HG03045 (cell line): ENCODE measurements around the gene MAPKAPK3.
A peak's percentile ranks its signal among the peaks of the same experiment; 100 is the strongest.

Experiments used
- ATAC-seq: cut with Tn5 transposase; IDR thresholded peaks from one replicate; pipeline ENCODE4 v1.9.1; 2021; ENCODE audit warnings: mild to moderate bottlenecking, moderate library complexity; ENCODE audit not compliant: unreplicated experiment

The MAPKAPK3 gene

GRCh38 chr3:50607271-50608091, 9.5 kb upstream of the MAPKAPK3 start:
- no peak for ATAC-seq

GRCh38 chr3:50608278-50608677, 8.7 kb upstream of the MAPKAPK3 start:
- no peak for ATAC-seq

- ATAC-seq = no peak
Measured at GRCh38 chr3:50609071-50609762, 7.7 kb upstream of the MAPKAPK3 start.

- ATAC-seq = no peak
Measured at GRCh38 chr3:50609763-50610085, 7.2 kb upstream of the MAPKAPK3 start.

- ATAC-seq = no peak
Measured at GRCh38 chr3:50610181-50610971, 6.6 kb upstream of the MAPKAPK3 start.

GRCh38 chr3:50610992-50611463, 5.9 kb upstream of the MAPKAPK3 start:
- ATAC-seq = no peak

- peak; percentile 80 for ATAC-seq
Measured at GRCh38 chr3:50611464-50612233, 5.3 kb upstream of the MAPKAPK3 start, which contains the start of gene CISH. CISH (minus strand) TSS chr3:50611774; CDS start chr3:50611650, 124 bp downstream.

GRCh38 chr3:50612234-50612882, 4.6 kb upstream of the MAPKAPK3 start:
- ATAC-seq = peak; percentile 4

GRCh38 chr3:50612970-50613846, 3.7 kb upstream of the MAPKAPK3 start:
- ATAC-seq = no peak

GRCh38 chr3:50615190-50615589, 1.8 kb upstream of the MAPKAPK3 start:
- ATAC-seq = no peak

GRCh38 chr3:50616003-50616769, 765 bp upstream of the MAPKAPK3 start:
- ATAC-seq = peak; percentile 22

GRCh38 chr3:50616770-50617095, 218 bp upstream of the MAPKAPK3 start:
- ATAC-seq = peak; percentile 66

- ATAC-seq = no peak
Measured at GRCh38 chr3:50617911-50618481, 1.0 kb downstream of the MAPKAPK3 start.

GRCh38 chr3:50620420-50620819, 3.5 kb downstream of the MAPKAPK3 start:
- ATAC-seq = no peak

- no peak for ATAC-seq
Measured at GRCh38 chr3:50620820-50621219, 3.9 kb downstream of the MAPKAPK3 start.

GRCh38 chr3:50622881-50623280, 5.9 kb downstream of the MAPKAPK3 start:
- ATAC-seq = no peak

GRCh38 chr3:50623840-50624474, 7.0 kb downstream of the MAPKAPK3 start:
- ATAC-seq = peak; percentile 49

GRCh38 chr3:50624634-50625033, 7.7 kb downstream of the MAPKAPK3 start:
- ATAC-seq = no peak
